Neural cell (in vitro differentiated cells): ENCODE measurements around the gene ITGA3. TPM values are rescaled to one million over a fixed set of nuclear protein-coding genes. Genes with fewer than 3 reads are reported as not detected.

Source experiments
- H2AFZ ChIP-seq: fragments of 200-600, 300-800 bp; sonication (generic), shearing (Covaris generic); 2 replicates; pipeline ENCODE4 v1.6.0; 2014; ENCODE audit warnings: low read depth, mild to moderate bottlenecking, antibody characterized with exemption, low read length, moderate library complexity
- H3F3A ChIP-seq: fragments of 200-600 bp; shearing (Covaris generic); 2 replicates; pipeline ENCODE4 v1.6.1; 2016; ENCODE audit warnings: mild to moderate bottlenecking, moderate library complexity, mixed read lengths, antibody characterized with exemption, low read length; ENCODE audit not compliant: insufficient read depth, poor library complexity, severe bottlenecking
- H3K27ac ChIP-seq: fragments of 200-600, 300-800 bp; sonication (generic), shearing (Covaris generic); 2 replicates; pipeline ENCODE4 v1.5.1; 2014; ENCODE audit warnings: mild to moderate bottlenecking, low read length, moderate library complexity
- H3K27me3 ChIP-seq: fragments of 300-800, 200-600 bp; sonication (generic), shearing (Covaris generic); 2 replicates; pipeline ENCODE4 v1.6.0; 2014; ENCODE audit warnings: mild to moderate bottlenecking, low read depth, low read length, moderate library complexity; ENCODE audit not compliant: insufficient read depth
- H3K36me3 ChIP-seq: fragments of 300-800, 200-600 bp; sonication (generic), shearing (Covaris generic); 2 replicates; pipeline ENCODE4 v1.5.1; 2014; ENCODE audit warnings: mild to moderate bottlenecking, antibody characterized with exemption, low read length, moderate library complexity; ENCODE audit not compliant: insufficient read depth
- H3K4me2 ChIP-seq: fragments of 300-800, 200-600 bp; sonication (generic), shearing (Covaris generic); 2 replicates; pipeline ENCODE4 v1.6.0; 2014; ENCODE audit warnings: mild to moderate bottlenecking, low read length
- H3K4me3 ChIP-seq: fragments of 300-800, 200-600 bp; sonication (generic), shearing (Covaris generic); 2 replicates; pipeline ENCODE4 v1.5.1; 2014; ENCODE audit warnings: mild to moderate bottlenecking, low read length, moderate library complexity
- H3K79me2 ChIP-seq: fragments of 200-600 bp; shearing (Covaris generic); replicated peaks from 2 replicates; pipeline ENCODE4 v1.6.0; 2014; ENCODE audit warnings: mild to moderate bottlenecking, low read length, moderate library complexity; ENCODE audit not compliant: insufficient read depth
- H3K9ac ChIP-seq: fragments of 300-800, 200-600 bp; sonication (generic), shearing (Covaris generic); 2 replicates; pipeline ENCODE4 v1.6.1; 2016; ENCODE audit warnings: mild to moderate bottlenecking, low read length, mixed read lengths
- H3K9me2 ChIP-seq: fragments of 200-600 bp; shearing (Covaris generic); 2 replicates; pipeline ENCODE4 v1.6.1; 2016; ENCODE audit warnings: mild to moderate bottlenecking, low read length, mixed read lengths; ENCODE audit not compliant: insufficient read depth
- H3K9me3 ChIP-seq: fragments of 200-600, 300-800 bp; sonication (generic), shearing (Covaris generic); 2 replicates; pipeline ENCODE4 v1.6.1; 2016; ENCODE audit warnings: mild to moderate bottlenecking, mixed run types, low read length, moderate library complexity, mixed read lengths
- H4K20me1 ChIP-seq: fragments of 200-600 bp; shearing (Covaris generic); 2 replicates; pipeline ENCODE4 v1.6.1; 2016; ENCODE audit warnings: mild to moderate bottlenecking, mixed run types; ENCODE audit not compliant: insufficient read depth
- CTCF ChIP-seq: fragments of 450-650 bp; IDR thresholded peaks from 2 replicates; pipeline ENCODE4 v1.5.1; 2014; ENCODE audit warnings: antibody characterized with exemption, mild to moderate bottlenecking, moderate library complexity; ENCODE audit not compliant: poor library complexity, severe bottlenecking
- EP300 ChIP-seq: fragments of 450-650 bp; conservative IDR thresholded peaks from 2 replicates; pipeline ENCODE4 v1.6.1; 2014; ENCODE audit warnings: antibody characterized with exemption, mild to moderate bottlenecking, moderate library complexity; ENCODE audit not compliant: poor library complexity, severe bottlenecking
- EZH2 ChIP-seq: fragments of 200-600, 300-800 bp; shearing (Covaris generic), sonication (generic); IDR thresholded peaks from 2 replicates; pipeline ENCODE4 v1.6.1; 2014; ENCODE audit warnings: antibody characterized with exemption, low read length, borderline replicate concordance, mild to moderate bottlenecking; ENCODE audit not compliant: insufficient read depth, poor library complexity, severe bottlenecking
- MXI1 ChIP-seq: fragments of 450-650 bp; conservative IDR thresholded peaks from 2 replicates; pipeline ENCODE4 v1.6.1; 2014; ENCODE audit warnings: antibody characterized with exemption, mild to moderate bottlenecking; ENCODE audit not compliant: poor library complexity, severe bottlenecking
- POLR2AphosphoS5 ChIP-seq: IDR thresholded peaks from 2 replicates; pipeline ENCODE4 v1.6.1; 2012
- RAD21 ChIP-seq: fragments of 450-650 bp; conservative IDR thresholded peaks from 2 replicates; pipeline ENCODE4 v1.6.1; 2014; ENCODE audit warnings: antibody characterized with exemption, mild to moderate bottlenecking, moderate library complexity
- REST ChIP-seq: IDR thresholded peaks from 2 replicates; pipeline ENCODE4 v1.6.1; 2012; ENCODE audit warnings: borderline replicate concordance
- SMC3 ChIP-seq: fragments of 450-650 bp; conservative IDR thresholded peaks from 2 replicates; pipeline ENCODE4 v1.6.1; 2014; ENCODE audit warnings: antibody characterized with exemption, mild to moderate bottlenecking, moderate library complexity; ENCODE audit not compliant: poor library complexity
- TAF1 ChIP-seq: IDR thresholded peaks from 2 replicates; pipeline ENCODE4 v1.6.1; 2012; ENCODE audit warnings: low read depth
- polyA plus RNA-seq: library from polyadenylated mRNA; depleted of rRNA; stranded (reverse); fragments of >200 nt; gene quantifications from 2 replicates; pipeline ENCODE4 v1.2.3, GENCODE V29; 2014

Gene ITGA3
- polyA plus RNA-seq, 1 donor from 2014 or later: 33.0 TPM

- TF ChIP-seq SMC3 (no peak), RAD21 (no peak), CTCF (no peak), REST (no peak), EP300 (no peak), TAF1 (no peak), EZH2 (no peak), POLR2AphosphoS5 (no peak), MXI1 (no peak)
- H2AFZ ChIP-seq: no peak overlapping the region
- no peaks in the 10 kb centered on the region for H3K36me3 ChIP-seq
- H3K79me2 ChIP-seq: peaks cover 17% of the 10 kb centered on the region
- H3K4me3 ChIP-seq: no peak overlapping the region
- H3K27me3 ChIP-seq: no peaks in the 10 kb centered on the region
- no peak overlapping the region for H3K4me2 ChIP-seq
- H3K9ac ChIP-seq: no peak overlapping the region
- H3F3A ChIP-seq: no peaks in the 10 kb centered on the region
- H4K20me1 ChIP-seq: no peaks in the 10 kb centered on the region
- no peaks in the 10 kb centered on the region for H3K9me3 ChIP-seq
- no peaks in the 10 kb centered on the region for H3K9me2 ChIP-seq
- H3K27ac ChIP-seq: no peak overlapping the region
These were observed 76.3 kb downstream of the ITGA3 start for GRCh38 chr17:50132104-50132794.

GRCh38 chr17:50133028-50133768, 77.3 kb downstream of the ITGA3 start:
- no peak overlapping the region for H2AFZ ChIP-seq
- peaks cover 9% of the 10 kb centered on the region for H3K79me2 ChIP-seq
- no peak overlapping the region for H3K27ac ChIP-seq
- no peak for TF ChIP-seq SMC3
- H4K20me1 ChIP-seq: no peaks in the 10 kb centered on the region
- no peak overlapping the region for H3K4me3 ChIP-seq
- no peaks in the 10 kb centered on the region for H3K36me3 ChIP-seq
- H3K9me3 ChIP-seq: no peaks in the 10 kb centered on the region
- no peak overlapping the region for H3K4me2 ChIP-seq
- H3K27me3 ChIP-seq: no peaks in the 10 kb centered on the region
- no peaks in the 10 kb centered on the region for H3F3A ChIP-seq
- H3K9ac ChIP-seq: no peak overlapping the region
- no peaks in the 10 kb centered on the region for H3K9me2 ChIP-seq
